HepG2 (cell line): Measurements from ENCODE around the gene PNMA8C. TPM values are rescaled to one million over a fixed set of nuclear protein-coding genes. Genes with fewer than 3 reads are reported as not detected.

Source experiments
- ARNT2 ChIP-seq: sonication (generic); formaldehyde crosslinking; IDR thresholded peaks from 2 replicates; pipeline ENCODE4 v1.8.0; 2022; ENCODE audit warnings: mild to moderate bottlenecking, low read depth, missing genetic modification reagents, moderate library complexity
- FOXC1 ChIP-seq: sonication (generic); formaldehyde crosslinking; IDR thresholded peaks from 2 replicates; pipeline ENCODE4 v1.8.0; 2022; ENCODE audit warnings: mild to moderate bottlenecking, missing genetic modification reagents, borderline replicate concordance
- GATAD1 ChIP-seq: IDR thresholded peaks from 2 replicates; pipeline ENCODE4 v1.6.1; 2016; ENCODE audit warnings: missing genetic modification reagents, missing compliant biosample characterization
- GTF3A ChIP-seq: sonication (generic); formaldehyde crosslinking; conservative IDR thresholded peaks from 2 replicates; pipeline ENCODE4 v1.4.0; 2020; ENCODE audit warnings: mild to moderate bottlenecking, missing genetic modification reagents
- IKZF4 ChIP-seq: sonication (generic); formaldehyde crosslinking; IDR thresholded peaks from 2 replicates; pipeline ENCODE4 v1.5.1; 2020; ENCODE audit warnings: borderline replicate concordance, mild to moderate bottlenecking, low read depth, missing genetic modification reagents; ENCODE audit errors: not compliant biosample characterization
- MED13 ChIP-seq: sonication (generic); formaldehyde crosslinking; IDR thresholded peaks from 2 replicates; pipeline ENCODE4 v1.5.0; 2020; ENCODE audit warnings: missing genetic modification reagents
- MED8 ChIP-seq: sonication (generic); formaldehyde crosslinking; IDR thresholded peaks from 2 replicates; pipeline ENCODE4 v1.8.1; 2023; ENCODE audit warnings: mild to moderate bottlenecking, missing genetic modification reagents; ENCODE audit not compliant: insufficient replicate concordance
- MTF1 ChIP-seq: sonication (generic); formaldehyde crosslinking; IDR thresholded peaks from 2 replicates; pipeline ENCODE4 v1.5.0; 2020; ENCODE audit warnings: missing genetic modification reagents
- MXD3 ChIP-seq: IDR thresholded peaks from 2 replicates; pipeline ENCODE4 v1.6.1; 2016; ENCODE audit warnings: mild to moderate bottlenecking, missing biosample characterization, missing genetic modification reagents
- NCOA5 ChIP-seq: sonication (generic); formaldehyde crosslinking; IDR thresholded peaks from 2 replicates; pipeline ENCODE4 v1.4.0; 2020; ENCODE audit warnings: missing genetic modification reagents
- SAFB2 ChIP-seq: sonication (generic); formaldehyde crosslinking; IDR thresholded peaks from 2 replicates; pipeline ENCODE4 v1.5.1; 2020; ENCODE audit warnings: missing genetic modification reagents, low read depth, mild to moderate bottlenecking, borderline replicate concordance
- SPEN ChIP-seq: sonication (generic); formaldehyde crosslinking; IDR thresholded peaks from 2 replicates; pipeline ENCODE4 v1.5.1; 2020; ENCODE audit warnings: low read depth, mild to moderate bottlenecking, missing genetic modification reagents
- STAG1 ChIP-seq: sonication (generic); formaldehyde crosslinking; IDR thresholded peaks from 2 replicates; pipeline ENCODE4 v1.4.0; 2020; ENCODE audit warnings: missing genetic modification reagents
- ZBTB37 ChIP-seq: sonication (generic); formaldehyde crosslinking; IDR thresholded peaks from 2 replicates; pipeline ENCODE4 v1.4.0; 2020; ENCODE audit warnings: mild to moderate bottlenecking, missing genetic modification reagents
- ZMAT5 ChIP-seq: sonication (generic); formaldehyde crosslinking; IDR thresholded peaks from 2 replicates; pipeline ENCODE4 v1.5.0; 2020; ENCODE audit warnings: mild to moderate bottlenecking, low read depth, missing genetic modification reagents, borderline replicate concordance
- ZNF205 ChIP-seq: IDR thresholded peaks from 2 replicates; pipeline ENCODE4 v1.6.1; 2018; ENCODE audit warnings: missing biosample characterization, missing genetic modification reagents
- ZNF3 ChIP-seq: IDR thresholded peaks from 2 replicates; pipeline ENCODE4 v1.7.0; 2017; ENCODE audit warnings: inconsistent platforms
- ZNF350 ChIP-seq: sonication (generic); formaldehyde crosslinking; IDR thresholded peaks from 2 replicates; pipeline ENCODE4 v1.4.0; 2020; ENCODE audit warnings: mild to moderate bottlenecking, low read depth, missing genetic modification reagents, borderline replicate concordance
- ZNF503 ChIP-seq: sonication (generic); formaldehyde crosslinking; IDR thresholded peaks from 2 replicates; pipeline ENCODE4 v1.4.0; 2020; ENCODE audit warnings: missing genetic modification reagents
- ZNF513 ChIP-seq: sonication (generic); formaldehyde crosslinking; conservative IDR thresholded peaks from 2 replicates; pipeline ENCODE4 v1.5.0; 2020; ENCODE audit warnings: missing genetic modification reagents
- ZNF552 ChIP-seq: sonication (generic); formaldehyde crosslinking; IDR thresholded peaks from 2 replicates; pipeline ENCODE4 v1.9.0; 2022; ENCODE audit warnings: missing genetic modification reagents, mild to moderate bottlenecking, borderline replicate concordance
- ZNF619 ChIP-seq: sonication (generic); formaldehyde crosslinking; IDR thresholded peaks from 2 replicates; pipeline ENCODE4 v1.4.0; 2020; ENCODE audit warnings: mild to moderate bottlenecking, missing genetic modification reagents
- ZNF792 ChIP-seq: IDR thresholded peaks from 2 replicates; pipeline ENCODE4 v1.6.1; 2016
- ZNF891 ChIP-seq: sonication (generic); formaldehyde crosslinking; IDR thresholded peaks from 2 replicates; pipeline ENCODE4 v1.5.0; 2020; ENCODE audit warnings: mild to moderate bottlenecking, missing genetic modification reagents
- ZSCAN21 ChIP-seq: sonication (generic); formaldehyde crosslinking; IDR thresholded peaks from 2 replicates; pipeline ENCODE4 v1.8.0; 2022; ENCODE audit warnings: mild to moderate bottlenecking, missing genetic modification reagents, moderate library complexity, borderline replicate concordance
- polyA plus RNA-seq, 8 experiments: library from polyadenylated mRNA; depleted of rRNA in 3 of 8; stranded (reverse) in 7 of 8; unstranded in 1 of 8; fragments of >200 nt; fragmentation: Illumina TruSeq in 4 of 8; extraction: Trizol in 4 of 8; gene quantifications; 2 replicates each; pipeline versions ENCODE4 v1.2.1 to v1.2.3, GENCODE V29; 2011 to 2016; ENCODE audit warnings: low read depth in 4 of 8, missing spikeins in 1 of 8, mixed read lengths in 1 of 8; ENCODE audit not compliant: insufficient read depth in 1 of 8
- total RNA-seq, 5 experiments: library from RNA; depleted of rRNA; stranded (reverse); fragments of >200 nt; fragmentation: Illumina TruSeq; extraction: Trizol; gene quantifications; 2 replicates each; pipeline ENCODE4 v1.2.3, GENCODE V29; 2016; ENCODE audit warnings: low read depth in 1 of 5

The PNMA8C gene
- total and polyA plus RNA-seq, 2 of the 13 experiments (the other 11 are each of a cell fraction or from before 2014, with no cell fraction given) = not detected

- TF ChIP-seq MXD3 (CRISPR knock-in tag) (peak; percentile 34; the same call in 1 of the 2 replicates), ZNF3 (CRISPR knock-in tag) (no peak), STAG1 (CRISPR knock-in tag) (no peak), SAFB2 (CRISPR knock-in tag) (peak; percentile 79; the same call in 1 of the 2 replicates), ZNF503 (CRISPR knock-in tag) (peak; percentile 57; the same call in 1 of the 2 replicates), ZSCAN21 (CRISPR knock-in tag) (peak; percentile 63; the same call in 1 of the 2 replicates), SPEN (CRISPR knock-in tag) (peak; percentile 29; the same call in 1 of the 2 replicates), ZBTB37 (CRISPR knock-in tag) (peak; percentile 80; the same call in 1 of the 2 replicates), MTF1 (CRISPR knock-in tag) (no peak), MED13 (CRISPR knock-in tag) (no peak), ZNF513 (CRISPR knock-in tag) (no peak), IKZF4 (no peak), ZNF350 (CRISPR knock-in tag) (peak; percentile 79; the same call in 1 of the 2 replicates), GTF3A (CRISPR knock-in tag) (no peak), MED8 (peak; percentile 63), NCOA5 (CRISPR knock-in tag) (no peak), FOXC1 (no peak), ARNT2 (peak; percentile 13; the same call in 1 of the 2 replicates), ZNF205 (CRISPR knock-in tag) (peak; percentile 15; the same call in 1 of the 2 replicates), ZNF619 (no peak), ZNF552 (CRISPR knock-in tag) (0 out of 2 replicates have a peak, but pooled peaks have one; percentile 32), ZNF792 (peak; percentile 28; the same call in 1 of the 2 replicates), ZMAT5 (CRISPR knock-in tag) (no peak), ZNF891 (CRISPR knock-in tag) (peak; percentile 60), GATAD1 (CRISPR knock-in tag) (0 out of 2 replicates have a peak, but pooled peaks have one; percentile 34)
Observed at GRCh38 chr19:46404055-46404752, 24.5 kb downstream of the PNMA8C start (continued).
